GM12891 (cell line): ENCODE data around the gene APC.

Source experiments
- POLR2A ChIP-seq: IDR thresholded peaks from 2 replicates; pipeline ENCODE4 v1.6.1; 2011; ENCODE audit warnings: low read depth, low read length, control low read depth
- POLR2AphosphoS5 ChIP-seq: IDR thresholded peaks from 2 replicates; pipeline ENCODE4 v1.6.1; 2011; ENCODE audit warnings: low read depth, low read length, control low read depth

- no peak for TF ChIP-seq POLR2AphosphoS5
- TF ChIP-seq POLR2A, result no peak
Measured at GRCh38 chr5:112799661-112800060, 62.0 kb downstream of the APC start.
